ENCODE measurements around the gene TSG101.

Gene TSG101

GRCh38 chr11:18492888-18493287 is 33.9 kb downstream of the TSG101 start:
- no peak for DNase-seq (ENCODE audit: low read depth in 2 of 2)

- no peak for DNase-seq (ENCODE audit: low read depth in 2 of 2)
Observed at GRCh38 chr11:18491924-18492323, 34.8 kb downstream of the TSG101 start.

- DNase-seq (ENCODE audit: low read depth in 2 of 2): no peak
Observed at GRCh38 chr11:18490736-18491485, 35.8 kb downstream of the TSG101 start.

- DNase-seq (ENCODE audit: low read depth in 2 of 2): no peak
Observed at GRCh38 chr11:18490319-18490718, 36.4 kb downstream of the TSG101 start.

GRCh38 chr11:18485913-18486528 is 40.7 kb downstream of the TSG101 start:
- DNase-seq (ENCODE audit: low read depth in 2 of 2): no peak

GRCh38 chr11:18479063-18479462 is 47.7 kb downstream of the TSG101 start:
- DNase-seq (ENCODE audit: low read depth in 2 of 2): no peak

GRCh38 chr11:18472587-18472986 is 54.2 kb downstream of the TSG101 start:
- DNase-seq (ENCODE audit: low read depth in 2 of 2): no peak

GRCh38 chr11:18471995-18472394 is 54.7 kb downstream of the TSG101 start:
- no peak for DNase-seq (ENCODE audit: low read depth in 2 of 2)

GRCh38 chr11:18468961-18469360 is 57.8 kb downstream of the TSG101 start:
- DNase-seq (ENCODE audit: low read depth in 2 of 2): no peak

- DNase-seq (ENCODE audit: low read depth in 2 of 2): no peak
Observed at GRCh38 chr11:18468059-18468458, 58.7 kb downstream of the TSG101 start.

- DNase-seq (ENCODE audit: low read depth in 2 of 2): no peak
Observed at GRCh38 chr11:18466402-18466801, 60.3 kb downstream of the TSG101 start.

GRCh38 chr11:18463439-18463838 is 63.3 kb downstream of the TSG101 start:
- no peak for DNase-seq (ENCODE audit: low read depth in 2 of 2)

GRCh38 chr11:18461909-18462308 is 64.8 kb downstream of the TSG101 start:
- DNase-seq (ENCODE audit: low read depth in 2 of 2): no peak

GRCh38 chr11:18459634-18460033 is 67.1 kb downstream of the TSG101 start:
- no peak for DNase-seq (ENCODE audit: low read depth in 2 of 2)

GRCh38 chr11:18457450-18457849 is 69.3 kb downstream of the TSG101 start:
- no peak for DNase-seq (ENCODE audit: low read depth in 2 of 2)

- DNase-seq (ENCODE audit: low read depth in 2 of 2): no peak
Observed at GRCh38 chr11:18455686-18456372, 70.9 kb downstream of the TSG101 start, which contains the start of gene LDHAL6A. Gene LDHAL6A (plus strand): TSS chr11:18455856. CDS start chr11:18456681, 825 bp downstream.

- no peak for DNase-seq (ENCODE audit: low read depth in 2 of 2)
Observed at GRCh38 chr11:18452927-18453326, 73.8 kb downstream of the TSG101 start.

GRCh38 chr11:18449251-18449650 is 77.5 kb downstream of the TSG101 start:
- DNase-seq (ENCODE audit: low read depth in 2 of 2): no peak

GRCh38 chr11:18438691-18439090 is 88.1 kb downstream of the TSG101 start:
- DNase-seq (ENCODE audit: low read depth in 2 of 2): no peak
